Neutrophil (primary cell): ENCODE results near the gene COL6A6.

Experiments used
- H3K27ac ChIP-seq: fragments of 200-600 bp; sonication (generic); 2 replicates; pipeline ENCODE4 v1.5.1; 2016; ENCODE audit warnings: mild to moderate bottlenecking, moderate library complexity
- H3K27me3 ChIP-seq: fragments of 200-600 bp; sonication (generic); 2 replicates; pipeline ENCODE4 v1.6.0; 2016; ENCODE audit warnings: mild to moderate bottlenecking
- H3K36me3 ChIP-seq: fragments of 200-600 bp; sonication (generic); 2 replicates; pipeline ENCODE4 v1.5.1; 2017
- H3K4me1 ChIP-seq, 2 experiments: fragments of 200-600 bp in 1 of 2; sonication (generic) in 1 of 2; 1 replicate in 1 of 2; 2 replicates in 1 of 2; pipeline versions ENCODE4 v1.5.1 to v1.6.1; 2013 to 2016; ENCODE audit warnings: low read depth in 1 of 2, low read length in 1 of 2, mild to moderate bottlenecking in 1 of 2, moderate library complexity in 1 of 2; ENCODE audit not compliant: control insufficient read depth in 1 of 2, insufficient read depth in 1 of 2
- H3K4me3 ChIP-seq, 2 experiments: fragments of 200-600 bp in 1 of 2; sonication (generic) in 1 of 2; 1 replicate in 1 of 2; 2 replicates in 1 of 2; pipeline ENCODE4 v1.5.1; 2013 to 2016; ENCODE audit warnings: low read depth in 1 of 2, low read length in 1 of 2, mild to moderate bottlenecking in 1 of 2, moderate library complexity in 1 of 2
- H3K9me3 ChIP-seq: fragments of 200-600 bp; sonication (generic); 2 replicates; pipeline ENCODE4 v1.5.1; 2016
- CTCF ChIP-seq: fragments of 200-600 bp; sonication (generic); IDR thresholded peaks from 2 replicates; pipeline ENCODE4 v1.5.1; 2016; ENCODE audit warnings: antibody characterized with exemption

COL6A6 gene

GRCh38 chr3:130529486-130530215 lies 12.7 kb downstream of the COL6A6 start:
- Histone ChIP-seq H3K9me3 (no peaks in the 10 kb centered on the region), H3K27me3 (peaks cover 12% of the 10 kb centered on the region), H3K4me3 (no peak overlapping the region), H3K4me1 (no peaks in the 10 kb centered on the region), H3K36me3 (no peaks in the 10 kb centered on the region), H3K27ac (no peak overlapping the region)
- TF ChIP-seq CTCF, result no peak

GRCh38 chr3:130533247-130533646 lies 16.3 kb downstream of the COL6A6 start:
- H3K27ac ChIP-seq, result no peak overlapping the region
- no peaks in the 10 kb centered on the region for H3K36me3 ChIP-seq
- H3K9me3 ChIP-seq, result no peaks in the 10 kb centered on the region
- no peak for TF ChIP-seq CTCF
- H3K27me3 ChIP-seq, result no peaks in the 10 kb centered on the region
- H3K4me1 ChIP-seq, result no peaks in the 10 kb centered on the region
- no peak overlapping the region for H3K4me3 ChIP-seq

- no peak for TF ChIP-seq CTCF
- no peak overlapping the region for H3K27ac ChIP-seq
- no peak overlapping the region for H3K4me3 ChIP-seq
- H3K27me3 ChIP-seq, result no peaks in the 10 kb centered on the region
- H3K36me3 ChIP-seq, result no peaks in the 10 kb centered on the region
- no peaks in the 10 kb centered on the region for H3K4me1 ChIP-seq
- H3K9me3 ChIP-seq, result no peaks in the 10 kb centered on the region
These were observed 20.8 kb downstream of the COL6A6 start for GRCh38 chr3:130537673-130538304.

GRCh38 chr3:130539005-130539404 lies 22.0 kb downstream of the COL6A6 start:
- no peak overlapping the region for H3K27ac ChIP-seq

GRCh38 chr3:130543322-130543721 lies 26.3 kb downstream of the COL6A6 start:
- Histone ChIP-seq H3K27ac (no peak overlapping the region), H3K36me3 (no peaks in the 10 kb centered on the region), H3K27me3 (no peaks in the 10 kb centered on the region), H3K9me3 (no peaks in the 10 kb centered on the region), H3K4me1 (peaks cover 0 to 2% of the 10 kb centered on the region in 2 experiments), H3K4me3 (no peak overlapping the region)
- no peak for TF ChIP-seq CTCF

More at GRCh38 chr3:130539005-130539404, 22.0 kb downstream of the COL6A6 start:
- H3K9me3 ChIP-seq, result no peaks in the 10 kb centered on the region
- H3K27me3 ChIP-seq, result no peaks in the 10 kb centered on the region
- H3K4me3 ChIP-seq, result no peak overlapping the region
- no peaks in the 10 kb centered on the region for H3K36me3 ChIP-seq
- H3K4me1 ChIP-seq, result no peaks in the 10 kb centered on the region
- TF ChIP-seq CTCF, result no peak
